ENCODE results near the gene YTHDF2.

YTHDF2 gene

DNA sequence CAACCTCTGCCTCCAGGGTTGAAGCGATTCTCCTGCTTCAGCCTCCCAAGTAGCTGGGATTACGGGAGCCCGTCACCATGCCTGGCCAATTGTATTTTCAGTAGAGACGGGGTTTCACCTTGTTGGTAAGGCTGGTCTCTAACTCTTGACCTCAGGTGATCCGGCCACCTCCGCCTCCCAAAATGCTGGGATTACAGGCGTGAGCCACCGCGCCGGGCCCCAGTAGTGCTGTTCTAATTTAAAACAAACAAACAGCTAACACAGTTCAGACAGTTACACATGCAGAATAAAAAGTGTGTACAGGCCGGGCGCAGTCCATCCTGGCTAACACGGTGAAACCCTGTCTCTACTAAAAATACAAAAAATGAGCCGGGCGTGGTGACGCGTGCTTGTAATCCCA is 39.6 kb downstream of the YTHDF2 start:
- peaks cover 11% of the 10 kb centered on the region for H3K79me1 ChIP-seq (replicated peaks; ENCODE audit: low read length, poor library complexity, severe bottlenecking)
- H2BK12ac ChIP-seq (ENCODE audit: low read length in 2 of 2): no peak overlapping the region
- no peak overlapping the region for H2BK120ac ChIP-seq (ENCODE audit: low read depth, low read length)
- H3K14ac ChIP-seq (ENCODE audit: low read length in 2 of 2): no peak overlapping the region
- no peak overlapping the region for H2BK5ac ChIP-seq (ENCODE audit: low read depth, low read length, poor library complexity, severe bottlenecking)
- no peak overlapping the region for H2AFZ ChIP-seq (ENCODE audit: low read depth, low read length)
- WGBS: 98% methylated on average over 17 of the region's 17 CpGs
- no peaks in the 10 kb centered on the region for H3K27me3 ChIP-seq (ENCODE audit: control insufficient read depth in 1 of 2, insufficient read depth in 1 of 2, low read length in 2 of 2)
- no peak overlapping the region for H3K27ac ChIP-seq (ENCODE audit: low read length, poor library complexity, severe bottlenecking)
- H3K23ac ChIP-seq (ENCODE audit: low read length in 2 of 2): no peak overlapping the region
- H3K4me2 ChIP-seq (ENCODE audit: low read length, poor library complexity, severe bottlenecking): no peak overlapping the region
- H3K4ac ChIP-seq (ENCODE audit: low read depth in 1 of 2, low read length in 2 of 2): no peak overlapping the region
- H4K91ac ChIP-seq (ENCODE audit: low read length): no peak overlapping the region
- DNase-seq: no peak
- H3K4me3 ChIP-seq (ENCODE audit: insufficient read depth in 1 of 2, low read depth in 1 of 2, low read length in 2 of 2): no peak overlapping the region
- no peak overlapping the region for H4K8ac ChIP-seq (ENCODE audit: low read length)
- H3K4me1 ChIP-seq (ENCODE audit: control insufficient read depth, insufficient read depth, low read depth, low read length): peaks cover 6% of the 10 kb centered on the region
- no peak overlapping the region for H2BK15ac ChIP-seq (ENCODE audit: low read depth, poor library complexity, severe bottlenecking)
- H3K36me3 ChIP-seq (ENCODE audit: control insufficient read depth in 1 of 2, insufficient read depth in 2 of 2, low read depth in 1 of 2, low read length in 2 of 2): peaks cover 18 to 25% of the 10 kb centered on the region in 2 experiments
- no peak overlapping the region for H3K18ac ChIP-seq (ENCODE audit: low read depth in 1 of 2, low read length in 2 of 2)
- H2AK5ac ChIP-seq (ENCODE audit: low read length, severe bottlenecking): no peak overlapping the region
- H3K9ac ChIP-seq (ENCODE audit: low read length): no peak overlapping the region
- H3K9me3 ChIP-seq (ENCODE audit: control insufficient read depth, low read length): no peaks in the 10 kb centered on the region

GRCh38 chr1:28778021-28778420 is 41.3 kb downstream of the YTHDF2 start:
- H3K79me1 ChIP-seq (replicated peaks; ENCODE audit: low read length, poor library complexity, severe bottlenecking): peaks cover 11% of the 10 kb centered on the region
- H3K14ac ChIP-seq (ENCODE audit: low read length in 2 of 2): no peak overlapping the region
- H2AFZ ChIP-seq (ENCODE audit: low read depth, low read length): no peak overlapping the region
- 96% methylated on average over 2 of the region's 2 CpGs for WGBS
- H3K27ac ChIP-seq (ENCODE audit: low read length, poor library complexity, severe bottlenecking): no peak overlapping the region
- no peak overlapping the region for H3K23ac ChIP-seq (ENCODE audit: low read length in 2 of 2)
- H3K18ac ChIP-seq (ENCODE audit: low read depth in 1 of 2, low read length in 2 of 2): no peak overlapping the region
- H2BK12ac ChIP-seq (ENCODE audit: low read length in 2 of 2): no peak overlapping the region
- H3K9me3 ChIP-seq (ENCODE audit: control insufficient read depth, low read length): no peaks in the 10 kb centered on the region
- H2AK5ac ChIP-seq (ENCODE audit: low read length, severe bottlenecking): no peak overlapping the region
- H3K4me1 ChIP-seq (ENCODE audit: control insufficient read depth, insufficient read depth, low read depth, low read length): no peaks in the 10 kb centered on the region
- no peak overlapping the region for H3K4ac ChIP-seq (ENCODE audit: low read depth in 1 of 2, low read length in 2 of 2)
- no peak overlapping the region for H4K8ac ChIP-seq (ENCODE audit: low read length)
- no peak overlapping the region for H2BK15ac ChIP-seq (ENCODE audit: low read depth, poor library complexity, severe bottlenecking)
- H2BK5ac ChIP-seq (ENCODE audit: low read depth, low read length, poor library complexity, severe bottlenecking): no peak overlapping the region
- H3K27me3 ChIP-seq (ENCODE audit: control insufficient read depth in 1 of 2, insufficient read depth in 1 of 2, low read length in 2 of 2): no peaks in the 10 kb centered on the region
- H3K4me3 ChIP-seq (ENCODE audit: insufficient read depth in 1 of 2, low read depth in 1 of 2, low read length in 2 of 2): no peak overlapping the region
- H3K9ac ChIP-seq (ENCODE audit: low read length): no peak overlapping the region
- H2BK120ac ChIP-seq (ENCODE audit: low read depth, low read length): no peak overlapping the region
- DNase-seq: no peak
- no peak overlapping the region for H3K4me2 ChIP-seq (ENCODE audit: low read length, poor library complexity, severe bottlenecking)
- no peak overlapping the region for H4K91ac ChIP-seq (ENCODE audit: low read length)
- H3K36me3 ChIP-seq (ENCODE audit: control insufficient read depth in 1 of 2, insufficient read depth in 2 of 2, low read depth in 1 of 2, low read length in 2 of 2): peaks cover 11 to 18% of the 10 kb centered on the region in 2 experiments

DNA sequence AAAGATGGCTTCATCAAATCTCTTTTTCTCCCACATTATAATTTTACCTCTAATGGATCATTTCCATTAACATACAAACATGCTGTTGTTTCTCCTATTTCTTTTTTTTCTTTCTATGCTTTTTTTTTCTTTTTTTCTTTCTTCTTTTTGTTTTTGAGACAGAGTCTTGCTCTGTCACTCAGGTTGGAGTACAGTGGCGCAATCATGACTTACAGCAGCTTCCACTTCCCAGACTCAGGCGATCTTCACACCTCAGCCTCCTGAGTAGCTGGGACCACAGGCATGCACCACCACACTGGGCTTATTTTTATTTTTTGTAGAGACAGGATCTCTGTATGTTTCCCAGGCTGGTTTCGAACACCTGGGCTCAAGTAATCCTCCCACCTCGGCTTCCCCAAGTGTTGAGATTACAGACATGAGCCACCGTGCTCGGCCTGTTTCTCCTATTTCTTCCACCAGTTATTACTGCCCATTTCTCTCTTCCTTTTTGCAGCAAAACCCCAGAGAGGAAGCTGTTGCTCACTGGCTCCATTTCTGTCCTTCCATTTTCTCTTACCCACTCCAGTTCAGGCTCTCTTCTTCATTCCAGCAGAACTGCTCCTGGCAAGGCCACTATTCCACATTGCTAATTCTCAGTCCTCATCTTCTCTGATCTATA is 43.1 kb downstream of the YTHDF2 start:
- Histone ChIP-seq H3K4ac (ENCODE audit: low read depth in 1 of 2, low read length in 2 of 2) (no peak overlapping the region), H3K27me3 (ENCODE audit: control insufficient read depth in 1 of 2, insufficient read depth in 1 of 2, low read length in 2 of 2) (no peaks in the 10 kb centered on the region), H2AFZ (ENCODE audit: low read depth, low read length) (no peak overlapping the region), H2AK5ac (ENCODE audit: low read length, severe bottlenecking) (no peak overlapping the region), H4K91ac (ENCODE audit: low read length) (no peak overlapping the region), H3K4me2 (ENCODE audit: low read length, poor library complexity, severe bottlenecking) (no peak overlapping the region), H4K8ac (ENCODE audit: low read length) (no peak overlapping the region), H3K36me3 (ENCODE audit: control insufficient read depth in 1 of 2, insufficient read depth in 2 of 2, low read depth in 1 of 2, low read length in 2 of 2) (peaks cover 0 to 14% of the 10 kb centered on the region in 2 experiments), H3K18ac (ENCODE audit: low read depth in 1 of 2, low read length in 2 of 2) (no peak overlapping the region), H2BK12ac (ENCODE audit: low read length in 2 of 2) (no peak overlapping the region), H3K23ac (ENCODE audit: low read length in 2 of 2) (no peak overlapping the region), H3K4me1 (ENCODE audit: control insufficient read depth, insufficient read depth, low read depth, low read length) (no peaks in the 10 kb centered on the region), H3K14ac (ENCODE audit: low read length in 2 of 2) (no peak overlapping the region), H3K27ac (ENCODE audit: low read length, poor library complexity, severe bottlenecking) (no peak overlapping the region), H2BK15ac (ENCODE audit: low read depth, poor library complexity, severe bottlenecking) (no peak overlapping the region), H2BK120ac (ENCODE audit: low read depth, low read length) (no peak overlapping the region), H2BK5ac (ENCODE audit: low read depth, low read length, poor library complexity, severe bottlenecking) (no peak overlapping the region), H3K9me3 (ENCODE audit: control insufficient read depth, low read length) (no peaks in the 10 kb centered on the region), H3K79me1 (replicated peaks; ENCODE audit: low read length, poor library complexity, severe bottlenecking) (peaks cover 8% of the 10 kb centered on the region), H3K4me3 (ENCODE audit: insufficient read depth in 1 of 2, low read depth in 1 of 2, low read length in 2 of 2) (no peak overlapping the region), H3K9ac (ENCODE audit: low read length) (no peak overlapping the region)
- DNase-seq: no peak
- WGBS: 97% methylated on average over 5 of the region's 6 CpGs

- Histone ChIP-seq H3K9ac (ENCODE audit: low read length) (no peak overlapping the region), H3K18ac (ENCODE audit: low read depth in 1 of 2, low read length in 2 of 2) (no peak overlapping the region), H3K36me3 (ENCODE audit: control insufficient read depth in 1 of 2, insufficient read depth in 2 of 2, low read depth in 1 of 2, low read length in 2 of 2) (peaks cover 0 to 1% of the 10 kb centered on the region in 2 experiments), H3K14ac (ENCODE audit: low read length in 2 of 2) (no peak overlapping the region), H3K4me1 (ENCODE audit: control insufficient read depth, insufficient read depth, low read depth, low read length) (no peaks in the 10 kb centered on the region), H3K4me3 (ENCODE audit: insufficient read depth in 1 of 2, low read depth in 1 of 2, low read length in 2 of 2) (no peak overlapping the region), H3K27me3 (ENCODE audit: control insufficient read depth in 1 of 2, insufficient read depth in 1 of 2, low read length in 2 of 2) (no peaks in the 10 kb centered on the region), H2BK5ac (ENCODE audit: low read depth, low read length, poor library complexity, severe bottlenecking) (no peak overlapping the region), H2BK120ac (ENCODE audit: low read depth, low read length) (no peak overlapping the region), H3K9me3 (ENCODE audit: control insufficient read depth, low read length) (no peaks in the 10 kb centered on the region), H2BK15ac (ENCODE audit: low read depth, poor library complexity, severe bottlenecking) (no peak overlapping the region), H4K8ac (ENCODE audit: low read length) (no peak overlapping the region), H2AK5ac (ENCODE audit: low read length, severe bottlenecking) (no peak overlapping the region), H2AFZ (ENCODE audit: low read depth, low read length) (no peak overlapping the region), H3K79me1 (replicated peaks; ENCODE audit: low read length, poor library complexity, severe bottlenecking) (no peaks in the 10 kb centered on the region), H3K23ac (ENCODE audit: low read length in 2 of 2) (no peak overlapping the region), H2BK12ac (ENCODE audit: low read length in 2 of 2) (no peak overlapping the region), H3K4ac (ENCODE audit: low read depth in 1 of 2, low read length in 2 of 2) (no peak overlapping the region), H3K27ac (ENCODE audit: low read length, poor library complexity, severe bottlenecking) (no peak overlapping the region), H4K91ac (ENCODE audit: low read length) (no peak overlapping the region), H3K4me2 (ENCODE audit: low read length, poor library complexity, severe bottlenecking) (no peak overlapping the region)
- DNase-seq: no peak
- WGBS: 85% methylated on average over 11 of the region's 11 CpGs
These were observed 44.6 kb downstream of the YTHDF2 start for GRCh38 chr1:28781305-28781704.
